Measurements from ENCODE around the gene CD1E.

DNA sequence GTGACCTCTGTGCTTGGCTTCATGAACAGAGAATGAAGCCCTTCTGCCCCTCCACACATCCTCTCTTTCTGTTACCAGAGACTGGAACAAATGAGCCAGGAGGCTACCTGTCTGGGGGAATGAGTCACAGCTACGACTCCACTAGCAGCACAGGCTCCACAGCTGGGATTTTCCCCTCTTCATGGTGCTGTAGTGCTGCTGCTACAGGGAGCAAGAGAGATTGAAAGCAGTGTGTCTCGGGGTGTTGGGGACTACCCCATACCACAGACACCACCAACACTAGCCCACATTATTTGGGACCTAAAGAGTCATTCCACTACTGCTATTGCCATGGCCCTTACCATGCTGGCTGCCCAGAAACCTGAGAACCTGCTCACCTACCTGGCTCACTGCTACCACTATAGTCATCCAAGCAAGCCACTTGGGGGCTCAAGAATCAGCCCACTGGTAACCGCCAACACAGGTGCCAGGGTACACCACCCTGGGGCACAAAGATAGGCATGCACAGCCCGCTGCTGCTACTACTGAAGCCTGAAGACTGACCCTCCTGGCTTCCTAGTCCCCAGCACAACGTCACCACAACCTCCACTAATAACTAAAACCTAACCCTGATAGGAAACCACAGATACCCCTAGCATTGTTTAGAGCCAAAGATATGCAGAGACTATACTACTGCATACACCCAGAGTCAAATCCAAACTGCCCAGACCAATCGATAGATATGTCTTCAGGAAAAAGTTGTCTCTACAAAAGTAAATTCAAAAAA is 17.7 kb downstream of the CD1E start:
- TF ChIP-seq, protein P1, sequence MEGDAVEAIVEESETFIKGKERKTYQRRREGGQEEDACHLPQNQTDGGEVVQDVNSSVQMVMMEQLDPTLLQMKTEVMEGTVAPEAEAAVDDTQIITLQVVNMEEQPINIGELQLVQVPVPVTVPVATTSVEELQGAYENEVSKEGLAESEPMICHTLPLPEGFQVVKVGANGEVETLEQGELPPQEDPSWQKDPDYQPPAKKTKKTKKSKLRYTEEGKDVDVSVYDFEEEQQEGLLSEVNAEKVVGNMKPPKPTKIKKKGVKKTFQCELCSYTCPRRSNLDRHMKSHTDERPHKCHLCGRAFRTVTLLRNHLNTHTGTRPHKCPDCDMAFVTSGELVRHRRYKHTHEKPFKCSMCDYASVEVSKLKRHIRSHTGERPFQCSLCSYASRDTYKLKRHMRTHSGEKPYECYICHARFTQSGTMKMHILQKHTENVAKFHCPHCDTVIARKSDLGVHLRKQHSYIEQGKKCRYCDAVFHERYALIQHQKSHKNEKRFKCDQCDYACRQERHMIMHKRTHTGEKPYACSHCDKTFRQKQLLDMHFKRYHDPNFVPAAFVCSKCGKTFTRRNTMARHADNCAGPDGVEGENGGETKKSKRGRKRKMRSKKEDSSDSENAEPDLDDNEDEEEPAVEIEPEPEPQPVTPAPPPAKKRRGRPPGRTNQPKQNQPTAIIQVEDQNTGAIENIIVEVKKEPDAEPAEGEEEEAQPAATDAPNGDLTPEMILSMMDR (IDR thresholded peaks at IDR 0.05): no peak
- TF ChIP-seq, protein P2, sequence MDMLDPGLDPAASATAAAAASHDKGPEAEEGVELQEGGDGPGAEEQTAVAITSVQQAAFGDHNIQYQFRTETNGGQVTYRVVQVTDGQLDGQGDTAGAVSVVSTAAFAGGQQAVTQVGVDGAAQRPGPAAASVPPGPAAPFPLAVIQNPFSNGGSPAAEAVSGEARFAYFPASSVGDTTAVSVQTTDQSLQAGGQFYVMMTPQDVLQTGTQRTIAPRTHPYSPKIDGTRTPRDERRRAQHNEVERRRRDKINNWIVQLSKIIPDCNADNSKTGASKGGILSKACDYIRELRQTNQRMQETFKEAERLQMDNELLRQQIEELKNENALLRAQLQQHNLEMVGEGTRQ (IDR thresholded peaks at IDR 0.05): no peak
- TF ChIP-seq RFX5 (IDR thresholded peaks at IDR 0.05): no peak
- TF ChIP-seq POLR2A (IDR thresholded peaks at IDR 0.05; ENCODE audit: low read length): no peak
- TF ChIP-seq CHD2 (IDR thresholded peaks at IDR 0.05; ENCODE audit: low read length, partially characterized antibody): no peak
- no peak for TF ChIP-seq CEBPB (IDR thresholded peaks at IDR 0.05)
- TF ChIP-seq HOXB5 (CRISPR knock-in tag; IDR thresholded peaks at IDR 0.05): no peak
- no peak for TF ChIP-seq CBX8 (IDR thresholded peaks at IDR 0.05)
- no peak for TF ChIP-seq POLR2AphosphoS2 (conservative IDR thresholded peaks at IDR 0.05; ENCODE audit: low read length)
